HPDE6-E6E7 (cell line): ENCODE data around the gene USP34.
A peak's percentile ranks its signal among the peaks of the same experiment; 100 is the strongest.
"Not testable (repeated sequence)": the region's sequence is repeated elsewhere in the genome, so short reads cannot be mapped to it uniquely, and the experiment has no call there.

Experiments
- DNase-seq: peaks from one replicate; pipeline ENCODE4 v3.0.0; 2011; ENCODE audit warnings: missing footprints; ENCODE audit errors: extremely low spot score

USP34 gene

DNA sequence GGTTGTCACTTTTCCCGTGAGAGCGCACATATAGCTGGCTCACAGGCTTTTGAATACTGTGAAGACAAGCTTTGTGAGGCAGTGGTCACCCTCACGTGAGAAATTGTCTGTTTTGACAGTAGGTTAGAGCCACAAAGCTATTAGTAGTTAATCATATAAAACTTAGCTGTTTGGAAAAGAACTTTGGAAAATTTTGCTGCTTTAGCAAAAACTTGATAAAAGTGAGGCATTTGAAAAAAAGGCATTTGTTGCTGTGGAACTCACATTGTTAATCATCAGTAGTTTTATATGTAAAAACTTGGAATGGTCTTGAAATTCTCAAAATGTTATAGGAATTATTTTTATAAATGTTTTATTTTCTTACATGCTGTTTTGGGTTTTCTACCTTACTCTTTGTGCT is 286.6 kb downstream of the USP34 start:
- no peak for DNase-seq

- no peak for DNase-seq
These were observed 287.1 kb downstream of the USP34 start for GRCh38 chr2:61183795-61184194.

- DNase-seq = no peak
These were observed 288.9 kb downstream of the USP34 start for GRCh38 chr2:61182059-61182383.

DNA sequence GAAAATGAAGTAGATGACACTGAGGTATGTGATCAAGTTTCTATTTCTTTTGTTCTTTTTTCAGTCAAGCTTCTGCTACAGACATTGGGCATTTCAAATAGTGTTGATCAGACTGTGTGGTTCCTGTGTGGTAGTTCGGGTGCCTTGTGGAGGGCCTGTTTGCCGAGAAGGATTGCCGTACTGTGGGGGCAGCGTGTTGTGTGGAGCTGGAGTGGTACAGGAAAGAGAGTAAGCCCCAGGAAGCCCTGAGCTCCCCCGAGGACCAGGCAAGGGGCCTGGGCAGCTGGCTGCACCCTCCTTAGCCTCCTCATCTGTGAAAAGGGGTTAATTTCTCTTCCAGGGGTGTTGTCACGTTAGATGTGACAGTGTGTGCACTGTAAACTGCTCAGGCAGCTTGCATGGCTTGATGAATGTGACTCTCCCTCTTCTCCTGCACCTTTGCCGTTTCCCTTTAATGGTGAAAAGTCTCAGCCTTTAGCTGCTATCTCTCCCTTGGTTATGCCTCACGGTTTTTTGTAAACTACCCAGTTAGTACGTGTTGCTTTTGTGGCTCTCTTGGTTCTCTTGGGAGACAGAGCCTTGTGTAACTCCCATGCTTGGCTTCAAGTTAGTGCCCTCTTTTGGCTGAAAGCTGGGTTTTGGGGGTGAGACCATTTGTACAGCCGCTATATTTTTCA is 289.4 kb downstream of the USP34 start:
- DNase-seq = no peak

DNA sequence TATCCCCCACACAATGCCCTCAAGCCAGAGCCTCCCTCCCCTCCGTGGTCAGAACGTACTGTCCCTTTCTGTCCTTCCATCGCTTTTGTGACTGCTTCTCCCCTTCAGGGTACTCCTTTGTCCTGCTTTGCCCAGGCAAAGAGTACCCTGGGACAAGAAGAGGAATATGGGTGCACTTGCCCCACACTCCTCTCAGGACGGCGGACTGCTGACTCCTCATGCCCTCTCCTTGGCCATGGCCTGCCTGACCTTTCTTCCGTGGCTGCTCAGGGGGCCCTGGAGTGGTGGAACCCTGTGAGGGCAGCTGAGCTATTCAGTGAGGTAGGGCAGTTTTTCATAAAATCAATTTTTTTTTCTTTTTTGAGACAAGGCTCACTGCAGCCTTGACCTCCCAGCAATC is 290.2 kb downstream of the USP34 start:
- no peak for DNase-seq

GRCh38 chr2:61179701-61180639 is 290.9 kb downstream of the USP34 start:
- DNase-seq = no peak

GRCh38 chr2:61178603-61179545 is 292.0 kb downstream of the USP34 start:
- DNase-seq = no peak

- DNase-seq = no peak
These were observed 292.9 kb downstream of the USP34 start for GRCh38 chr2:61177727-61178549.

GRCh38 chr2:61176755-61177726 is 293.8 kb downstream of the USP34 start:
- peak; percentile 99 for DNase-seq

DNA sequence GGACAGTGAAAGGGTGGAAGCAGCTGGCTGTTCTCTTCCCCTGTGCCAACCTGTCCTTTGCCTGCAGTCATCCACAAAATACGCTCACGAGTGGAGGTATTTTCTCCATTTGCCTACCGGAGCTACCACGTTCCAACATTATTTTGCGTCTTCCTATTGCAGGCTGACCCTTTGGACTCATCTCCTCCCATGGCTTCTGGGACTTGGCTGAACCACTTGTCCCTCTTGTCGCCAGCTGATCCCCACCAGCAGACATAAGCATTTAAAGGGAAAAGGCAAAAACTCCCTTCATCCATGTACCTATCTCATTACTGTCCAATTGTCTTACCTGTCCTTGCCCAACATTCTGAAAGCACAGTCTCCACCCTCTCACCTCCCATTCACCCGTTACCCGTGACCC is 295.9 kb downstream of the USP34 start:
- DNase-seq = no peak

- DNase-seq = no peak
These were observed 297.8 kb downstream of the USP34 start for GRCh38 chr2:61173116-61173515.

GRCh38 chr2:61172671-61173070 is 298.2 kb downstream of the USP34 start:
- no peak for DNase-seq

GRCh38 chr2:61167579-61167978 is 303.3 kb downstream of the USP34 start:
- no peak for DNase-seq

DNA sequence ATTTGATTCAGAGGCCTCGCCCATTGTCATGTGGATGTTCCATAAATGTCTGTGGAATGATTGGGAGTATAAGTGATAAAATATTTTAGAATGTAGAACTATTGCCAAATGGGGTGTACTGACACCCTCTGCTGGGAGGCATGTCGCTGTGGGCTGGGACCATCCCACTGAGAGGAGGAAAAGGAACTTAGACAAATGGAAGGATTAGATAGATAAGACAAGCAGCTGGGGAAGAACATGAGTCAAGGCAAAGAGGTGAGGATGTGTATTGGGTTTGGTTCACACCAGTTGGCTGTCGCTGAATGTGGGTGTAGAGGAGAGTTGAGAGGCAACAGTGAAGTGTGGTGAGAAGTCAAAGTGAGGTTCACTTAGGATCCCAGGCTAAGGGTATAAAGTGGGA is 304.9 kb downstream of the USP34 start:
- no peak for DNase-seq

DNA sequence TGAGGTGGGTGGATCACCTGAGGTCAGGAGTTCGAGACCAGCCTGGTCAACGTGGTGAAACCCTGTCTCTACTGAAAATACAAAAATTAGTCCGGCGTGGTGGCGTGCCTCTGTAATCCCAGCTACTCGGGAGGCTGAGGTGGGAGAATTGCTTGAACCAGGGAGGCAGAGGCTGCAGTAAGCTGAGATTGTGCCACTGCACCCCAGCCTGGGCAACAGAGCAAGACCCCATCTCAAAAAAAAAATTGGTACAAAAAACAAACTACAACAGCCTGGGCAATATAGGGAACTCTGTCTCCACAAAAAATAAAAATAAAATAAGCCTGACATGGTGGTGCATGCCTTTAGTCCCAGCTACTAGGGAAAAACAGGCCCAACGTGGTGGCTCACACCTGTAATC is 305.8 kb downstream of the USP34 start:
- not testable (repeated sequence) for DNase-seq

DNA sequence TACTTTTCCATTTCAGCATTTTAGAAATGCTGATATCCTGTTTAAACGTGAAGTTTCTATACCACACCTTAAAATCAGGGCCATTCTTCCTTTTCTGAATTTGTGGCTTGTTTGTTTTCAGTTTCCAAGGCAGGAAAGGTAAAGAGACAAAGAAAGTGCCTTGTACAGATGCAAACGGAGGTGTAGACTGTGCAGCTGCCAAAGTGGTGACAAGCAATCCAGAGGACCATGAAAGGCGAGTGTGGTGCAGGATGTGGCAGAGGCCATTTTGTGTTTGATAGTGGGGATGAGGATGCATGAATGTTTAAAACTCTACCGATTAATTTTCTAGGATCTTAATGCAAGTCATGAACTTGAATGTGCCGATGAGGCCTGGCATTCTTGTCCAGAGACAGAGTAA is 308.2 kb downstream of the USP34 start:
- DNase-seq = no peak

DNA sequence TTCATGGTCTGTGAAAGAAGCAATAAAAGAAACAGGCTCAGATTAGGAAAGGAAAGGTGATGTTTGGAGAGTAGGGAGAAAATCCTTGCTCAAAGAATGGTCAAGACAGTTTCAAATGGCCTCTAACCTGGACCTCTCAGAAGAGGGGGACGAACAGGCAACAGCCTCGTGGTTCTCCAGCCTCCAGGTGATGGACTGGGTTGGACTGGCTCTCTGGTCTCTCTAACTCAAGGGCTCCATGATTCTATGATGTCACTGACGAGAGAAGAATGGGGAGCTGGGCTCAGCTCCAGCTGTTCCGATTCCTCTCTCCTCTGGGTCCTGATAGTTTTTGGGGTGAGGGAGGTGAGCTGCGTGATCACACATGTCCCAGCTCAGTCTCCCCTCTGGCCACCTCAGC is 309.0 kb downstream of the USP34 start, which contains the start of gene C2orf74:
C2orf74 (plus strand) TSS at position 301 of the 400 bp plus-strand sequence. CDS start 327 bp downstream, outside the sequence.
- no peak for DNase-seq

DNA sequence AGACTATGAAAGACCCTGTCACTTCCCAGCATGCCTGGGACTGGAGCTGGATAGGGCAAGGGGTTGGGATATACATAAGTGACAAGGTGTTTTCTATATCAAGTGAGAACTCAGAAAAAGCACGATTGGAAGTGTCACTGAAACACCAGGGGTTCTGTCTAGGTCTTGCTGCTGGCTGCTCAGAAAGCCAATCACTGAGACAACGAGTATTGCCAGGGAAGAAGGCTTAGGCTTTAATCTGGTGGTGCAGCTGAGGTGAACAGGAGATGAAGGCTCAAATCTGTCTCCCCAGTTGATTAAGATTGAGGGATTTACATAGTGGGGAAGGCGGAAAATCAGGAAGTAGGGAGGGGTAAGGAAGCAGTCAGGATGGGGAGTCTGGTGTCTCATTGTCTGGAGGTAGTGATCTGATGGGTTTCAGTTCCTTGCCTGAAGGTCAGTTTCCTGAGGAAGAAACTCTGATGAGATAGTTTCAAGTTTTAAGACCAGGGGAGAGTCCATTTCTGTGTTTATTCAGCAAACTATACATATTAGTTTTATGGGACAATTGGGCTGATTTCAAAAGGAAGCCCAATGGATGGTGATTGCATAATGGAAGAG is 312.4 kb downstream of the USP34 start:
- DNase-seq = no peak

- no peak for DNase-seq
These were observed 313.4 kb downstream of the USP34 start for GRCh38 chr2:61157371-61158003.
